Keratinocyte (primary cell): ENCODE measurements around the gene KANTR. TPM values are rescaled to one million over a fixed set of nuclear protein-coding genes. Genes with fewer than 3 reads are reported as not detected.

Experiments used
- DNase-seq: peaks from one replicate; pipeline ENCODE4 v3.0.0-alpha.2; 2011; ENCODE audit warnings: low read depth, missing footprints, low spot score
- FAIRE-seq: peaks from 2 replicates; lab custom pipeline; 2011; peaks lifted over from hg19 to GRCh38; lab: Jason Lieb, UNC
- H2AFZ ChIP-seq: 2 replicates; pipeline ENCODE4 v1.6.0; 2012; ENCODE audit warnings: low read length, control low read depth, inconsistent platforms; ENCODE audit not compliant: control insufficient read depth
- H3K27ac ChIP-seq: 2 replicates; pipeline ENCODE4 v1.5.1; 2011; ENCODE audit warnings: low read length; ENCODE audit not compliant: control insufficient read depth, insufficient read depth
- H3K27me3 ChIP-seq: 3 replicates; pipeline ENCODE4 v1.6.0; 2011; ENCODE audit warnings: low read length; ENCODE audit not compliant: control insufficient read depth, insufficient read depth; ENCODE audit errors: extremely low read depth
- H3K36me3 ChIP-seq, 2 experiments: 2 replicates in 1 of 2; 3 replicates in 1 of 2; pipeline ENCODE4 v1.5.1; 2011; ENCODE audit warnings: low read length in 2 of 2, mild to moderate bottlenecking in 1 of 2; ENCODE audit not compliant: control insufficient read depth in 2 of 2, insufficient read depth in 2 of 2; ENCODE audit errors: extremely low read depth in 1 of 2
- H3K4me1 ChIP-seq: 3 replicates; pipeline ENCODE4 v1.5.1; 2011; ENCODE audit warnings: low read length; ENCODE audit not compliant: control insufficient read depth, insufficient read depth; ENCODE audit errors: extremely low read depth
- H3K4me2 ChIP-seq: 3 replicates; pipeline ENCODE4 v1.6.0; 2011; ENCODE audit warnings: low read depth, low read length; ENCODE audit not compliant: control insufficient read depth, insufficient read depth; ENCODE audit errors: extremely low read depth
- H3K4me3 ChIP-seq, 3 experiments: fragments of 200-600 bp in 1 of 3; sonication (generic) in 1 of 3; 2 replicates in 2 of 3; 3 replicates in 1 of 3; pipeline ENCODE4 v1.5.1; 2011 to 2016; ENCODE audit warnings: low read length in 3 of 3, mild to moderate bottlenecking in 3 of 3, control low read depth in 2 of 3, inconsistent platforms in 1 of 3, low read depth in 1 of 3, mixed read lengths in 1 of 3, mixed run types in 1 of 3, moderate library complexity in 1 of 3; ENCODE audit not compliant: control insufficient read depth in 2 of 3, insufficient read depth in 2 of 3; ENCODE audit errors: extremely low read depth in 1 of 3
- H3K79me2 ChIP-seq: 2 replicates; pipeline ENCODE4 v1.6.0; 2012; ENCODE audit warnings: low read length; ENCODE audit not compliant: control insufficient read depth, insufficient read depth
- H3K9ac ChIP-seq: 3 replicates; pipeline ENCODE4 v1.6.0; 2011; ENCODE audit warnings: low read length; ENCODE audit not compliant: control insufficient read depth, insufficient read depth; ENCODE audit errors: extremely low read depth
- H3K9me1 ChIP-seq: 3 replicates; pipeline ENCODE4 v1.6.0; 2011; ENCODE audit warnings: low read length; ENCODE audit not compliant: control insufficient read depth, insufficient read depth; ENCODE audit errors: extremely low read depth
- H3K9me3 ChIP-seq: 2 replicates; pipeline ENCODE4 v1.5.1; 2012; ENCODE audit warnings: low read depth, low read length; ENCODE audit not compliant: control insufficient read depth
- H4K20me1 ChIP-seq: 3 replicates; pipeline ENCODE4 v1.6.0; 2011; ENCODE audit warnings: low read length; ENCODE audit not compliant: control insufficient read depth, insufficient read depth; ENCODE audit errors: extremely low read depth
- CTCF ChIP-seq, 3 experiments: IDR thresholded peaks in 1 of 3; conservative IDR thresholded peaks in 1 of 3; optimal IDR thresholded peaks in 1 of 3; 2 replicates in 2 of 3; 3 replicates in 1 of 3; pipeline versions ENCODE3 to v1.5.1; 2011; ENCODE audit warnings: low read length in 3 of 3, mild to moderate bottlenecking in 3 of 3, moderate library complexity in 2 of 3, control low read depth in 1 of 3, inconsistent platforms in 1 of 3; ENCODE audit not compliant: insufficient read depth in 2 of 3; ENCODE audit errors: extremely low read depth in 1 of 3
- EZH2 ChIP-seq: IDR thresholded peaks from one replicate; pipeline ENCODE4 v1.6.1; 2012; ENCODE audit warnings: inconsistent platforms, mild to moderate bottlenecking, low read length, moderate library complexity
- dilution Hi-C: fragments of 300-500 bp; cut with MboI; formaldehyde crosslinking; loops from one replicate; pipeline ENCODE4 v1.7.0; 2020; ENCODE audit warnings: low sequenced_read_pairs; ENCODE audit not compliant: extremely low pct_ligation_motif_present
- polyA minus RNA-seq, 3 experiments: library from RNA; depleted of rRNA, polyadenylated mRNA; stranded (reverse); fragments of >200 nt; gene quantifications; 1 replicate in 1 of 3; 2 replicates in 1 of 3; 3 replicates in 1 of 3; pipeline ENCODE4 v1.2.3, GENCODE V29; 2011
- polyA plus RNA-seq, 5 experiments: library from polyadenylated mRNA; depleted of rRNA in 3 of 5; stranded (reverse) in 3 of 5; stranded (forward) in 1 of 5; unstranded in 1 of 5; fragments of >200 nt; gene quantifications; 1 replicate in 1 of 5; 2 replicates in 3 of 5; 3 replicates in 1 of 5; pipeline versions ENCODE4 v1.2.1 to v1.2.3, GENCODE V29; 2011 to 2012; ENCODE audit warnings: missing spikeins in 2 of 5, low read depth in 1 of 5, low replicate concordance in 1 of 5

KANTR gene
- polyA plus RNA-seq (1.9 to 4.7 TPM (median 3.8 TPM) in 3 replicates), polyA minus RNA-seq (2.1 to 20.6 TPM (median 17.6 TPM) in 3 replicates)
- 0.64 TPM for polyA plus RNA-seq (2011; ENCODE audit: low read depth)
- polyA plus RNA-seq (2011; cell fraction: cytosol; rRNA removed), result 0.36 and 0.72 TPM in 2 replicates
- polyA plus RNA-seq (2011; cell fraction: nucleus; rRNA removed), result 11.4 and 12.9 TPM in 2 replicates
- polyA plus RNA-seq (2012; ENCODE audit: low replicate concordance), result 0.86 and 2.0 TPM in 2 replicates
- 2.7 TPM for polyA minus RNA-seq (2011; cell fraction: cytosol; rRNA and poly(A)+ RNA removed)
- 15.8 and 28.3 TPM in 2 replicates for polyA minus RNA-seq (2011; cell fraction: nucleus; rRNA and poly(A)+ RNA removed)

- peak in 1 of 3 experiments; percentile 5 for TF ChIP-seq CTCF (optimal IDR thresholded peaks at IDR 0.05 in 1 of 3, IDR thresholded peaks at IDR 0.05 in 1 of 3, conservative IDR thresholded peaks at IDR 0.05 in 1 of 3; ENCODE audit: extremely low read depth in 1 of 3, insufficient read depth in 2 of 3, low read length in 3 of 3)
- TF ChIP-seq EZH2, result no peak
- peak within 1 kb of the TSS; percentile 77 for H3K9ac ChIP-seq
- no peaks in the 10 kb centered on the region for H3K9me3 ChIP-seq
- H3K36me3 ChIP-seq, result no peaks in the 10 kb centered on the region
- H3K27me3 ChIP-seq, result no peaks in the 10 kb centered on the region
- H3K9me1 ChIP-seq, result no peaks in the 10 kb centered on the region
- peaks cover 4% of the 10 kb centered on the region for H3K4me1 ChIP-seq
- H2AFZ ChIP-seq, result peak within 1 kb of the TSS; percentile 93
- peak; percentile 55 for DNase-seq
- dilution Hi-C loops, result no loop called here
- peak within 1 kb of the TSS; percentile 76 for H3K27ac ChIP-seq
- H4K20me1 ChIP-seq, result no peaks in the 10 kb centered on the region
- H3K4me2 ChIP-seq, result peak within 1 kb of the TSS; percentile 83
- H3K4me3 ChIP-seq, result peak within 1 kb of the TSS; percentile 66 to 78 (median 74)
- no peak for FAIRE-seq
- H3K79me2 ChIP-seq, result no peaks in the 10 kb centered on the region
Measured at GRCh38 chrX:53093748-53094581, at the start of gene KANTR. KANTR (plus strand) TSS chrX:53094142; CDS start chrX:53124273, 30,131 bp downstream.

GRCh38 chrX:53044995-53045394, 48.9 kb upstream of the KANTR start:
- no peak for FAIRE-seq
- no peak overlapping the region for H3K9ac ChIP-seq
- no peak for DNase-seq

More at GRCh38 chrX:53044995-53045394, 48.9 kb upstream of the KANTR start:
- no peaks in the 10 kb centered on the region for H4K20me1 ChIP-seq
- H3K4me3 ChIP-seq, result no peak overlapping the region
- no peak overlapping the region for H3K4me2 ChIP-seq
- peaks cover 4% of the 10 kb centered on the region for H3K27me3 ChIP-seq
- H3K79me2 ChIP-seq, result no peaks in the 10 kb centered on the region
- H3K27ac ChIP-seq, result no peak overlapping the region
- H3K9me3 ChIP-seq, result no peaks in the 10 kb centered on the region
- H3K9me1 ChIP-seq, result no peaks in the 10 kb centered on the region
- no peak for TF ChIP-seq CTCF (optimal IDR thresholded peaks at IDR 0.05 in 1 of 3, IDR thresholded peaks at IDR 0.05 in 1 of 3, conservative IDR thresholded peaks at IDR 0.05 in 1 of 3; ENCODE audit: extremely low read depth in 1 of 3, insufficient read depth in 2 of 3, low read length in 3 of 3)
- no peak for TF ChIP-seq EZH2
- H3K4me1 ChIP-seq, result no peaks in the 10 kb centered on the region
- no peaks in the 10 kb centered on the region for H3K36me3 ChIP-seq
- dilution Hi-C loops, result no loop called here
- no peak overlapping the region for H2AFZ ChIP-seq
